ENCODE data around the gene DISP3. TPM values are rescaled to one million over a fixed set of nuclear protein-coding genes. Genes with fewer than 3 reads are reported as not detected.

Gene DISP3
- total and polyA plus RNA-seq, 2 experiments from 2014 or later, result 0.10 TPM; not detected in 1

DNA sequence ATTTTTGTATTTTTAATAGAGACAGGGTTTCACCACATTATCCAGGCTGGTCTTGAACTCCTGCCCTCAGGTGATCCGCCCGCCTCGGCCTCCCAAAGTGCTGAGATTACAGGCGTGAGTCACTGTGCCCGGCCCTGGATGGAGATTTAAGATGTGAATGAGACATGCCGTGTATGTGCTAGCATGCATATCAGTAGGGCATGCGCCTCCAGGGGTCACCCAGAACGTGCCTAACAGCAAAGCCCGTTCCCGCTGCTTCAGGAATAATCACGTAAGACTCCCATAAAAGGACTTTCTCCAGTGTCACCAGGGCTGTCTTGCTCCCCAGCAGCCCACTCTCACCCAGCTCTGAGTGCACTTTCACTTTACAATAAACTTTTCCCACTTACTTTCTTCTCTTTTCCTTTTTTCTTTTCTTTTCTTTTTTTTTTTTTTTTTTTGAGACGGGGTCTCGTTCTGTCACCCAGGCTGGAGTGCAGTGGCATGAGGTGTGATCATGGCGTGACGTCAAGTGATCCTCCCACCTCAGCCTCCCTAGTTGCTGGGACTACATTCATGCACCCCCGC, 46.9 kb upstream of the DISP3 start:
- H3K79me2 ChIP-seq, result no peaks in the 10 kb centered on the region
- H3K4me1 ChIP-seq (ENCODE audit: insufficient read depth), result no peaks in the 10 kb centered on the region
- no peak overlapping the region for H3K4me3 ChIP-seq
- H3K36me3 ChIP-seq (replicated peaks; ENCODE audit: insufficient read depth, low read depth), result no peaks in the 10 kb centered on the region
- no peak for DNase-seq (ENCODE audit: low spot score)
- H3K27ac ChIP-seq, result no peak overlapping the region
- TF ChIP-seq EZH2phosphoT487 (IDR thresholded peaks at IDR 0.05; ENCODE audit: low read depth, severe bottlenecking, unreplicated experiment), result no peak
- TF ChIP-seq, protein P1, sequence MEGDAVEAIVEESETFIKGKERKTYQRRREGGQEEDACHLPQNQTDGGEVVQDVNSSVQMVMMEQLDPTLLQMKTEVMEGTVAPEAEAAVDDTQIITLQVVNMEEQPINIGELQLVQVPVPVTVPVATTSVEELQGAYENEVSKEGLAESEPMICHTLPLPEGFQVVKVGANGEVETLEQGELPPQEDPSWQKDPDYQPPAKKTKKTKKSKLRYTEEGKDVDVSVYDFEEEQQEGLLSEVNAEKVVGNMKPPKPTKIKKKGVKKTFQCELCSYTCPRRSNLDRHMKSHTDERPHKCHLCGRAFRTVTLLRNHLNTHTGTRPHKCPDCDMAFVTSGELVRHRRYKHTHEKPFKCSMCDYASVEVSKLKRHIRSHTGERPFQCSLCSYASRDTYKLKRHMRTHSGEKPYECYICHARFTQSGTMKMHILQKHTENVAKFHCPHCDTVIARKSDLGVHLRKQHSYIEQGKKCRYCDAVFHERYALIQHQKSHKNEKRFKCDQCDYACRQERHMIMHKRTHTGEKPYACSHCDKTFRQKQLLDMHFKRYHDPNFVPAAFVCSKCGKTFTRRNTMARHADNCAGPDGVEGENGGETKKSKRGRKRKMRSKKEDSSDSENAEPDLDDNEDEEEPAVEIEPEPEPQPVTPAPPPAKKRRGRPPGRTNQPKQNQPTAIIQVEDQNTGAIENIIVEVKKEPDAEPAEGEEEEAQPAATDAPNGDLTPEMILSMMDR (IDR thresholded peaks at IDR 0.05; ENCODE audit: poor library complexity), result no peak
- TF ChIP-seq EZH2 (IDR thresholded peaks at IDR 0.05; ENCODE audit: borderline replicate concordance), result no peak
- H4K20me1 ChIP-seq (ENCODE audit: insufficient read depth, poor library complexity, severe bottlenecking), result no peaks in the 10 kb centered on the region
- H3K4me2 ChIP-seq, result no peak overlapping the region
- H2AFZ ChIP-seq, result no peak overlapping the region
- no peaks in the 10 kb centered on the region for H3K9me2 ChIP-seq (replicated peaks; ENCODE audit: insufficient read depth)
- WGBS (ENCODE audit: low lambda C conversion rate, missing lambda C conversion rate), result 82% methylated on average over 15 of the region's 16 CpGs
- no peaks in the 10 kb centered on the region for H3K9me3 ChIP-seq (ENCODE audit: low read depth)
- H3K27me3 ChIP-seq, result no peaks in the 10 kb centered on the region

DNA sequence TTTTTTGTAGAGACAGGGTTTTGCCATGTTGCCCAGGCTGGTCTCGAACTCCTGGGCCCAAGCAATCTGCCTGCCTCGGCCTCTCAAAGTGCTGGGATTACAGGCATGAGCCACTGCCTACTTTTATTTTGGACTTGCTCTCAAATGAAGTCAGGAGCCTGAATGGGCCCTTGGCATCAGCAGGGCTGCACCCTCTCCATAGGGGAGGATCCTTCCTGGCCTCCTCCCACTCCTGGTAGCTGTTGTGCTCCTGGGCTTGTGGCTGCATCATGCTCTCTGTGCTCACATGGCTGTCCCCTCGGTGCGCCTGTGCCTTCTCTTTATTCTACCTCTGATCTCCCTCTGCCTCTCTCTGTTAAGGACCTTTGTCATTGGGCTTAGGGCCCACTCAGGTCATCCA, 46.4 kb upstream of the DISP3 start:
- Histone ChIP-seq H2AFZ (no peak overlapping the region), H3K36me3 (replicated peaks; ENCODE audit: insufficient read depth, low read depth) (no peaks in the 10 kb centered on the region), H3K4me1 (ENCODE audit: insufficient read depth) (no peaks in the 10 kb centered on the region), H3K79me2 (no peaks in the 10 kb centered on the region), H3K4me2 (no peak overlapping the region), H4K20me1 (ENCODE audit: insufficient read depth, poor library complexity, severe bottlenecking) (no peaks in the 10 kb centered on the region), H3K27me3 (no peaks in the 10 kb centered on the region), H3K9me2 (replicated peaks; ENCODE audit: insufficient read depth) (no peaks in the 10 kb centered on the region), H3K9me3 (ENCODE audit: low read depth) (no peaks in the 10 kb centered on the region), H3K27ac (no peak overlapping the region), H3K4me3 (no peak overlapping the region)
- WGBS (ENCODE audit: low lambda C conversion rate, missing lambda C conversion rate), result 80% methylated on average over 4 of the region's 4 CpGs
- no peak for TF ChIP-seq EZH2 (IDR thresholded peaks at IDR 0.05; ENCODE audit: borderline replicate concordance)
- TF ChIP-seq EZH2phosphoT487 (IDR thresholded peaks at IDR 0.05; ENCODE audit: low read depth, severe bottlenecking, unreplicated experiment), result no peak
- no peak for DNase-seq (ENCODE audit: low spot score)

DNA sequence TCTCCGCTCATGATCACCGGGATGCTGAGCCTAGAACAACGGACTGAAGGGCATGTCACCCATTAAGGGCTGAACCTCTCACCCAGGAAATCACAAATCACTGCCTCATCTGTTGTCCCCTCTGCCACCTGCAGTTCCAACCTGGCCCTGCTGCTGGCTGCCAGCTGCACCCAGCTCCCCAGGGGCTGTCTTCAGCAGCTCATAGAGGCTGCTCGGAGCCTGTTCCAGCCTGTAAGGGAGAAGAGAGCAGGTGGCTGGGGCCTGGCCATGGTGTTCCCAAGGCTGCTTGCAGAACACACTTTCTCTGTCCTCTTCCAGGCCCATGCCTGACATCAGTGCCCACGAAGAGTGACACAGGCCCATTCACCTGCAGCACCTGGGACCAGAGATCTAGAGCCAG, 44.5 kb upstream of the DISP3 start:
- Histone ChIP-seq H3K9me2 (replicated peaks; ENCODE audit: insufficient read depth) (no peaks in the 10 kb centered on the region), H2AFZ (no peak overlapping the region), H3K4me3 (no peak overlapping the region), H3K4me2 (no peak overlapping the region), H3K36me3 (replicated peaks; ENCODE audit: insufficient read depth, low read depth) (no peaks in the 10 kb centered on the region), H3K27me3 (no peaks in the 10 kb centered on the region), H3K4me1 (ENCODE audit: insufficient read depth) (no peaks in the 10 kb centered on the region), H3K27ac (no peak overlapping the region), H4K20me1 (ENCODE audit: insufficient read depth, poor library complexity, severe bottlenecking) (no peaks in the 10 kb centered on the region), H3K79me2 (no peaks in the 10 kb centered on the region), H3K9me3 (ENCODE audit: low read depth) (no peaks in the 10 kb centered on the region)
- DNase-seq (ENCODE audit: low spot score), result no peak
- TF ChIP-seq, protein P1 (IDR thresholded peaks at IDR 0.05; ENCODE audit: poor library complexity), result no peak
- TF ChIP-seq EZH2 (IDR thresholded peaks at IDR 0.05; ENCODE audit: borderline replicate concordance), result no peak
- TF ChIP-seq EZH2phosphoT487 (IDR thresholded peaks at IDR 0.05; ENCODE audit: low read depth, severe bottlenecking, unreplicated experiment), result no peak
- WGBS (ENCODE audit: low lambda C conversion rate, missing lambda C conversion rate), result 64% methylated on average over 5 of the region's 5 CpGs

DNA sequence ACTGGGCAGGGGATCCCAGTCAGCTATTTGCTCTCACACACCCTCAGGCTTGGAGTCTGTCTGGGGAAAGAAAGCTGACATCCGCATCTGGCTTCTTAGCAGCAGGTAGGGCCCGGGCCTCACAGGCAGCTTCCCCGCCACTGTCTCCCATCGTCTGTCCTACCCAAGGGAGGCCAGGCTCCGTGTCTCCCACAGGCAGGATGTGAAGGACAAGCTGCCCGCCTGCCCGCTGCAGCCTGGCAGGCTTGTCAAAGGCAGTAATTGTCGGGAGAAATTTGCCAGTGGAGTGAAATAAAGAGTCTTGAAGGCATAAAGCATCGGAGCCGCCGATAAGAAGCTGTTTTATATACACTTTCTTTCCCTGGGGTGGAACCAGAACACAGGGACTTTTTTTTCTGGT, 44.0 kb upstream of the DISP3 start:
- WGBS (ENCODE audit: low lambda C conversion rate, missing lambda C conversion rate), result 85% methylated on average over 11 of the region's 11 CpGs
- TF ChIP-seq EZH2phosphoT487 (IDR thresholded peaks at IDR 0.05; ENCODE audit: low read depth, severe bottlenecking, unreplicated experiment) (no peak), EZH2 (IDR thresholded peaks at IDR 0.05; ENCODE audit: borderline replicate concordance) (no peak)
- TF ChIP-seq, protein P1 (IDR thresholded peaks at IDR 0.05; ENCODE audit: poor library complexity), result no peak
- no peaks in the 10 kb centered on the region for H3K27me3 ChIP-seq

More for the DNA sequence above, 44.0 kb upstream of the DISP3 start:
- no peaks in the 10 kb centered on the region for H3K36me3 ChIP-seq (replicated peaks; ENCODE audit: insufficient read depth, low read depth)
- no peaks in the 10 kb centered on the region for H3K9me3 ChIP-seq (ENCODE audit: low read depth)
- no peak overlapping the region for H2AFZ ChIP-seq
- H3K79me2 ChIP-seq, result no peaks in the 10 kb centered on the region
- no peak overlapping the region for H3K4me3 ChIP-seq
- DNase-seq (ENCODE audit: low spot score), result no peak
- H3K4me1 ChIP-seq (ENCODE audit: insufficient read depth), result no peaks in the 10 kb centered on the region
- H4K20me1 ChIP-seq (ENCODE audit: insufficient read depth, poor library complexity, severe bottlenecking), result no peaks in the 10 kb centered on the region
- H3K4me2 ChIP-seq, result no peak overlapping the region
- no peaks in the 10 kb centered on the region for H3K9me2 ChIP-seq (replicated peaks; ENCODE audit: insufficient read depth)
- H3K27ac ChIP-seq, result no peak overlapping the region

All from hepatocyte (in vitro differentiated cells).